Measurements from ENCODE around the gene KDM8. TPM values are rescaled to one million over a fixed set of nuclear protein-coding genes. Genes with fewer than 3 reads are reported as not detected.
"Not testable (repeated sequence)": the region's sequence is repeated elsewhere in the genome, so short reads cannot be mapped to it uniquely, and the experiment has no call there.

KDM8 gene
- total and polyA plus RNA-seq, 4 experiments from 2014 or later, result 4.8 to 31.0 (median 18.4) TPM

DNA sequence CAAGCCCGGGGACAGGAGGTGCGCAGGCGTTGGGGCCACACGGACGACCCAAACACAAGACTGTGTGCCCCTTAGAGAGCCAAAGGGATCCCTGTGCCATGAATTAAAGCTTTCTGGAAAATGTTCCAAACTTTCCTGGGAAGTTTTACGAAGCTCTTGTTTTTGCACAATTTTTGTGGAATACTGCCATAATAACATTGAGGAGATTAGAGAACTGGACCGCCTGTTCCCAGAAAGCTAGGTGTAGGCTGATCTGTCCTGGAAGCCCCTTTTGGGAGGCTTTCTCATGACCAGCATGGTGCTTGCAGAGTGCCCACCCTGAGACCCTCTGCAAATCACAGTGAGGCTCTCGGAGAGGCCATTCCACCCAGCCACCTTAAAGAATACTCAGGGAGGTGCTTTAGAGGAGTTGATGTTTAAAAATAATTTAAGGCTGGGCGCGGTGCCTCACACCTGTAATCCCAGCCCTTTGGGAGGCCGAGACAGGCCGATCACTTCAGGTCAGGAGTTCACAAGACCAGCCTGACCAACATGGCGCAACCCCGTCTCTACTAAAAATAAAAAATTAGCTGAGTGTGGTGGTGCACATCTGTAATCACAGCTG is 1.1 kb downstream of the KDM8 start:
- H3K9me3 Mint-ChIP-seq, result no peaks in the 10 kb centered on the region

DNA sequence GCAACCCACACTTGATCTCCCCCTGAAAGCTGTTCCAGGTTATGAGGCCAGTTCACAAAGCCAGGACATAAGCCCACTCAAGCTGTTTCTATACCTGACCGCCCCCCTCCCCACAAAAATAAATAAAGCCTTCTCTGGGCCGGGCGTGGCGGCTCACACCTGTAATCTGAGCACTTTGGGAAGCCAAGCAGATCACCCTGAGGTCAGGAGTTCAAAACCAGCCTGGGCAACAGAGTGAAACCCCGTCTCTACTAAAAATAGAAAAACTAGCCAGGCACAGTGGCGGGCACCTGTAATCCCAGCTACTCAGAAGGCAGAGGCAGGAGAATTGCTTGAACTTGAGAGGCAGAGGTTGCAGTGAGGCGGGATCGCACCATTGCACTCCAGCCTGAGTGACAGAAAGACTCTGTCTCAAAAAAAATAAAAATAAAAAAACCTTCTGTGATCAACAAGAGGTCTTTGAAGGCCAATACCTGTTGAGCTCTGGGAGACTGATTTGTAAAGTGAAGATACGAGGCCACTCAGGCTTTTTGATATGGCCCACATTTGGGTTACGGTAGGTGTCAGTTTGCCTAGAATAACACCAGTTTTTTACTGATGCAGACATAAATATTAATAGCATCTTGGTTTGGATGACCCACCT is 2.2 kb downstream of the KDM8 start:
- no peaks in the 10 kb centered on the region for H3K9me3 ChIP-seq (ENCODE audit: control insufficient read depth in 1 of 2, low read length in 2 of 2)
- H3K36me3 Mint-ChIP-seq, result peaks cover 3 to 18% of the 10 kb centered on the region in 2 donors
- intact Hi-C loops (cut with micrococcal nuclease), result no loop called here
- H3K4me1 Mint-ChIP-seq, result peaks cover 22 to 42% (median 30%) of the 10 kb centered on the region in 4 donors
- no peak overlapping the region for H3K27ac ChIP-seq (ENCODE audit: low read depth, low read length)
- ChIA-PET CTCF (ENCODE audit: partially characterized antibody) (interaction anchor here (1.6 to 5.7 kb wide), 5 partner anchors 10 to 162 kb away, joined by 5 to 56 read pairs (median 9); no protein-coding TSS in a partner anchor), POLR2A (ENCODE audit: partially characterized antibody) (interaction anchor here (0.8 to 5.8 kb wide), 5 partner anchors 11 to 162 kb away, joined by 3 to 186 read pairs (median 33); no protein-coding TSS in a partner anchor)
- H3K4me1 ChIP-seq (ENCODE audit: insufficient read depth, low read length), result peaks cover 43% of the 10 kb centered on the region
- H3K27me3 ChIP-seq (ENCODE audit: insufficient read depth, low read length), result no peaks in the 10 kb centered on the region
- no peak overlapping the region for H3K4me3 ChIP-seq (ENCODE audit: low read length in 2 of 2)
- no peaks in the 10 kb centered on the region for H3K9me3 Mint-ChIP-seq
- H3K27me3 Mint-ChIP-seq, result no peaks in the 10 kb centered on the region
- DNase-seq, result no peak
- H3K4me3 Mint-ChIP-seq, result no peak overlapping the region
- peaks cover 5% of the 10 kb centered on the region for H3K36me3 ChIP-seq (ENCODE audit: insufficient read depth, low read length)
- H3K27ac Mint-ChIP-seq, result peak overlapping the region in 2 of 7 donors; percentile 37 to 92

More for the DNA sequence above, 1.1 kb downstream of the KDM8 start:
- Mint-ChIP-seq H3K27ac (peak overlapping the region; percentile 92 to 100 (median 100)), H3K27me3 (no peaks in the 10 kb centered on the region), H3K4me3 (peak overlapping the region; percentile 97 to 100 (median 99)), H3K36me3 (peaks cover 3 to 12% of the 10 kb centered on the region in 2 donors), H3K4me1 (peaks cover 33 to 54% (median 41%) of the 10 kb centered on the region in 4 donors)
- CTCF ChIA-PET (ENCODE audit: partially characterized antibody), result interaction anchor here (1.0 to 5.7 kb wide), 12 partner anchors 8 to 181 kb away, joined by 3 to 56 read pairs (median 6); no protein-coding TSS in a partner anchor
- intact Hi-C loops (cut with micrococcal nuclease), result no loop called here
- H3K9me3 ChIP-seq (ENCODE audit: control insufficient read depth in 1 of 2, low read length in 2 of 2), result no peaks in the 10 kb centered on the region
- peak overlapping the region; percentile 39 to 61 for H3K4me3 ChIP-seq (ENCODE audit: low read length in 2 of 2)
- H3K36me3 ChIP-seq (ENCODE audit: insufficient read depth, low read length), result peaks cover 2% of the 10 kb centered on the region
- peak overlapping the region; percentile 97 for H3K27ac ChIP-seq (ENCODE audit: low read depth, low read length)
- peaks cover 52% of the 10 kb centered on the region for H3K4me1 ChIP-seq (ENCODE audit: insufficient read depth, low read length)
- H3K27me3 ChIP-seq (ENCODE audit: insufficient read depth, low read length), result no peaks in the 10 kb centered on the region
- DNase-seq, result no peak
- POLR2A ChIA-PET (ENCODE audit: partially characterized antibody), result interaction anchor here (0.7 to 5.8 kb wide), 17 partner anchors 10 to 222 kb away, joined by 3 to 186 read pairs (median 8); no protein-coding TSS in a partner anchor

DNA sequence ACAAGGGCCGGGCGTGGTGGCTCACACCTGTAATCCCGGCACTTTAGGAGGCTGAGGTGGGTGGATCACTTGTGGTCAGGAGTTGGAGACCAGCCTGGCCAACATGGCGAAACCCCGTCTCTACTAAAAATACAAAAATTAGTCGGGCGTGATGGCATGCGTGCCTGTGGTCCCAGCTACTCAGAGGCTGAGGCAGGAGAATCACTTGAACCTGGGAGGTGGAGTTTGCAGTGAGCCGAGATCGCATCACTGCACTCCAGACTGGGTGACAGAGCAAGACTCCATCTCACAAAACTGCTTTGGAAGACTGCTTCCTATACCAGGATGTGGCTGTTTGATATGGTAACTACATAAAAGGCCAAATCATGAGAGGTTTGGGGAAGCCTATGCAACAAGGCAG is 3.8 kb downstream of the KDM8 start:
- DNase-seq; H3K27ac ChIP-seq (ENCODE audit: low read depth, low read length); POLR2A ChIA-PET (ENCODE audit: partially characterized antibody); H3K27me3 Mint-ChIP-seq; H3K27me3 ChIP-seq (ENCODE audit: insufficient read depth, low read length); H3K4me3 Mint-ChIP-seq; H3K9me3 Mint-ChIP-seq; intact Hi-C loops (cut with micrococcal nuclease); H3K4me3 ChIP-seq (ENCODE audit: low read length in 2 of 2); H3K9me3 ChIP-seq (ENCODE audit: control insufficient read depth in 1 of 2, low read length in 2 of 2): not testable (repeated sequence)
- Mint-ChIP-seq H3K4me1 (peaks cover 14 to 29% (median 20%) of the 10 kb centered on the region in 4 donors), H3K27ac (peak overlapping the region in 1 of 7 donors; percentile 54), H3K36me3 (peaks cover 3 to 20% of the 10 kb centered on the region in 2 donors)
- H3K4me1 ChIP-seq (ENCODE audit: insufficient read depth, low read length), result peaks cover 27% of the 10 kb centered on the region
- CTCF ChIA-PET (ENCODE audit: partially characterized antibody), result interaction anchor here (1.7 to 4.5 kb wide), 2 partner anchors 23 to 28 kb away, joined by 7 to 16 read pairs; no protein-coding TSS in a partner anchor
- peaks cover 13% of the 10 kb centered on the region for H3K36me3 ChIP-seq (ENCODE audit: insufficient read depth, low read length)

DNA sequence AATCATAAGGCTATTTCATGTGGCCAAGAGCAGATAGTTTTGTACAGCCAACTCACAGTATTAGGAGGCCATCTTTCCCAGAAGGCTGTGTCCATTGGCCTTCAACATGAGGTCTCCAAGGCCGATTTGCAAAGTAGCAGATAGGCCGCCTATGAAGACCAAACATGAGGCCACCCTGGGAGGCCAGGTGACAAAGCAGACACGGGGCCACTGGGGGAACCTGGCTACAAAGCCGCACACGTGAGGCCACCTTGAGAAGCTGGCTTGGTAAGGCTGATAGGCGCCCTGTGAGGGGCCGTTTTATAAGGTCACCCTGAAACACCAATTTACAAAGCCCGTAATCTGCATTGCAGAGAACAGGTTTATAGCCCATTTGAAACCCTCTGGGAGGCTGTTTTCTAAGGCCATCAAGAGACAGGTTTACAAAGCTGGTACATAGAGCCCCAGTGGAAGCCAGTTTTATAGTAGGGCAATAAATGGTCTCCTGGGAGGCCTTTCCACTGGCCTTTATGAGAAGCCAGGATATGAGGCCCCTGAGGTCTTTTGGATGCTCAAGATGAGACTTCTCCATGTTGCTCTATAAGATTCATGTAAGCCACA is 4.9 kb downstream of the KDM8 start:
- no peak for DNase-seq
- H3K27ac Mint-ChIP-seq, result no peak overlapping the region
- H3K9me3 ChIP-seq (ENCODE audit: control insufficient read depth in 1 of 2, low read length in 2 of 2), result no peaks in the 10 kb centered on the region
- H3K9me3 Mint-ChIP-seq, result no peaks in the 10 kb centered on the region
- ChIA-PET CTCF (ENCODE audit: partially characterized antibody) (interaction anchor here (1.5 to 1.7 kb wide), 2 partner anchors 9 to 29 kb away, joined by 5 to 7 read pairs; no protein-coding TSS in a partner anchor), POLR2A (ENCODE audit: partially characterized antibody) (interaction anchor here (1.1 to 1.5 kb wide), 2 partner anchors 8 to 22 kb away, joined by 3 to 4 read pairs; no protein-coding TSS in a partner anchor)
- H3K36me3 Mint-ChIP-seq, result peaks cover 7 to 24% of the 10 kb centered on the region in 2 donors
- peaks cover 16% of the 10 kb centered on the region for H3K4me1 ChIP-seq (ENCODE audit: insufficient read depth, low read length)
- no peak overlapping the region for H3K27ac ChIP-seq (ENCODE audit: low read depth, low read length)
- intact Hi-C loops (cut with micrococcal nuclease), result no loop called here
- H3K4me3 ChIP-seq (ENCODE audit: low read length in 2 of 2), result no peak overlapping the region
- H3K4me1 Mint-ChIP-seq, result peaks cover 8 to 23% (median 13%) of the 10 kb centered on the region in 4 donors
- peaks cover 17% of the 10 kb centered on the region for H3K36me3 ChIP-seq (ENCODE audit: insufficient read depth, low read length)
- H3K4me3 Mint-ChIP-seq, result no peak overlapping the region
- no peaks in the 10 kb centered on the region for H3K27me3 ChIP-seq (ENCODE audit: insufficient read depth, low read length)
- H3K27me3 Mint-ChIP-seq, result no peaks in the 10 kb centered on the region

DNA sequence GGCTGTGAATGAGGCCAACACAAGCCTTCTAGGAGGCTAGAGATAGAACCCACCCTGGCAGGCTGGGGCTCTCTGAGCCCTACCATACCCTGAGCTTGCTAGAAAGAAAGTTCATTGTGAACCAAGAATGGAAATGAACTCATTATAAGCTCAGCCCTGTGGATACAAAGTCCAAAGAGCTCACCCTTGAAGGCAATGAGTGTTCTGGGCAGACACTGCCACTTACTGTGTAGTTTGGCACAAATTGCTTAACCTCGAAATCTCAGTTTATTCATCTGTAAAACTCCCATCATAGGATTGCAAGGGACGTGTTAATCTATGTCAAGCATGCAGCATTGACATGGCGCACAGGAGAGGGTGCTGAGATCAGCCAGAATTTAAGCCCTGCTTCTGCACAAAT is 5.5 kb downstream of the KDM8 start:
- H3K27ac Mint-ChIP-seq, result peak overlapping the region in 1 of 7 donors; percentile 29
- H3K27me3 Mint-ChIP-seq, result no peaks in the 10 kb centered on the region
- Histone ChIP-seq H3K9me3 (ENCODE audit: control insufficient read depth in 1 of 2, low read length in 2 of 2) (no peaks in the 10 kb centered on the region), H3K27ac (ENCODE audit: low read depth, low read length) (no peak overlapping the region), H3K4me1 (ENCODE audit: insufficient read depth, low read length) (peaks cover 16% of the 10 kb centered on the region), H3K4me3 (ENCODE audit: low read length in 2 of 2) (no peak overlapping the region), H3K27me3 (ENCODE audit: insufficient read depth, low read length) (no peaks in the 10 kb centered on the region), H3K36me3 (ENCODE audit: insufficient read depth, low read length) (peaks cover 17% of the 10 kb centered on the region)
- no peaks in the 10 kb centered on the region for H3K9me3 Mint-ChIP-seq
- POLR2A ChIA-PET (ENCODE audit: partially characterized antibody), result interaction anchor here (1.1 to 1.5 kb wide), 2 partner anchors 9 to 22 kb away, joined by 3 to 4 read pairs; no protein-coding TSS in a partner anchor
- H3K36me3 Mint-ChIP-seq, result peaks cover 12 to 20% of the 10 kb centered on the region in 2 donors
- DNase-seq, result no peak
- H3K4me3 Mint-ChIP-seq, result no peak overlapping the region
- intact Hi-C loops (cut with micrococcal nuclease), result no loop called here
- H3K4me1 Mint-ChIP-seq, result peaks cover 4 to 17% (median 8%) of the 10 kb centered on the region in 4 donors
- CTCF ChIA-PET (ENCODE audit: partially characterized antibody), result interaction anchor here (0.8 to 2.6 kb wide), 4 partner anchors 9 to 30 kb away, joined by 3 to 14 read pairs (median 6); no protein-coding TSS in a partner anchor

DNA sequence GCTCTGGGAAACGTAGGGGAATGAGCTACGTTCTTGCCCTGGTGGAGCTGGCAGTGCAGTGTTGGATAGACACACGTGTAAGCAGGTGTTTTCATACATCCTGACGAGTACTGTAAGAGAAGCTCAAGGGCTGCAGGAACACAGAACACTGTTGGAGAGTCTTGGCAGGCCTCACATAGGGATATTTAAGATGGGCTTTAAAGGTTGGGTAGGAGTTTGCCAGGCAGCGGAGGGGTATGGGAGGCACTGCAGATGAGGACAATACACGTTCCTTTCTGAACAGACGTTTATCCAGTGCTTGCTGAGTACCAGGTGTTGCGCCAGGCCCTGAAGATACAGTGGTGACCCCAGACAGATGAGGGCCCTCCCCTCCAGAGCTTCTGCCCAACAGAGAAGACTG is 6.3 kb downstream of the KDM8 start:
- intact Hi-C loops (cut with micrococcal nuclease), result no loop called here
- H3K9me3 Mint-ChIP-seq, result no peaks in the 10 kb centered on the region
- ChIA-PET POLR2A (ENCODE audit: partially characterized antibody) (interaction anchor here (1.5 kb wide), 1 partner anchor 10 kb away, joined by 4 read pairs; no protein-coding TSS in a partner anchor), CTCF (ENCODE audit: partially characterized antibody) (interaction anchor here (1.5 to 2.6 kb wide), 2 partner anchors 10 to 30 kb away, joined by 5 to 14 read pairs; no protein-coding TSS in a partner anchor)
- Histone ChIP-seq H3K4me3 (ENCODE audit: low read length in 2 of 2) (no peak overlapping the region), H3K9me3 (ENCODE audit: control insufficient read depth in 1 of 2, low read length in 2 of 2) (no peaks in the 10 kb centered on the region), H3K27ac (ENCODE audit: low read depth, low read length) (no peak overlapping the region), H3K36me3 (ENCODE audit: insufficient read depth, low read length) (peaks cover 23% of the 10 kb centered on the region), H3K27me3 (ENCODE audit: insufficient read depth, low read length) (no peaks in the 10 kb centered on the region), H3K4me1 (ENCODE audit: insufficient read depth, low read length) (peaks cover 9% of the 10 kb centered on the region)
- H3K36me3 Mint-ChIP-seq, result peaks cover 15 to 26% of the 10 kb centered on the region in 2 donors
- no peaks in the 10 kb centered on the region for H3K27me3 Mint-ChIP-seq
- peaks cover 0 to 9% (median 2%) of the 10 kb centered on the region in 4 donors for H3K4me1 Mint-ChIP-seq
- H3K27ac Mint-ChIP-seq, result no peak overlapping the region
- H3K4me3 Mint-ChIP-seq, result no peak overlapping the region
- no peak for DNase-seq
